ENCODE results near the gene PLK1.
A peak's percentile ranks its signal among the peaks of the same experiment; 100 is the strongest.

PLK1 gene

GRCh38 chr16:23666571-23667354, 11.9 kb upstream of the PLK1 start:
- no peaks in the 10 kb centered on the region for H3K27me3 Mint-ChIP-seq
- DNase-seq (ENCODE audit: low spot score in 2 of 2), result no peak
- H3K4me3 Mint-ChIP-seq, result no peak overlapping the region
- peaks cover 47% of the 10 kb centered on the region for H3K36me3 Mint-ChIP-seq (ENCODE audit: insufficient read depth)
- no peak for ATAC-seq (replicated peaks; ENCODE audit: extremely low read depth, poor library complexity, severe bottlenecking)
- no peak overlapping the region for H3K27ac Mint-ChIP-seq (ENCODE audit: low read depth)
- H3K4me1 Mint-ChIP-seq, result no peaks in the 10 kb centered on the region
- H3K9me3 Mint-ChIP-seq, result no peaks in the 10 kb centered on the region

GRCh38 chr16:23667355-23667659, 11.4 kb upstream of the PLK1 start:
- peaks cover 44% of the 10 kb centered on the region for H3K36me3 Mint-ChIP-seq (ENCODE audit: insufficient read depth)
- H3K4me1 Mint-ChIP-seq, result no peaks in the 10 kb centered on the region
- no peaks in the 10 kb centered on the region for H3K27me3 Mint-ChIP-seq
- ATAC-seq (replicated peaks; ENCODE audit: extremely low read depth, poor library complexity, severe bottlenecking) (no peak), DNase-seq (ENCODE audit: low spot score in 2 of 2) (no peak)
- H3K9me3 Mint-ChIP-seq, result no peaks in the 10 kb centered on the region
- H3K27ac Mint-ChIP-seq (ENCODE audit: low read depth), result no peak overlapping the region
- no peak overlapping the region for H3K4me3 Mint-ChIP-seq

GRCh38 chr16:23668225-23668624, 10.5 kb upstream of the PLK1 start:
- ATAC-seq (replicated peaks; ENCODE audit: extremely low read depth, poor library complexity, severe bottlenecking) (no peak), DNase-seq (ENCODE audit: low spot score in 2 of 2) (no peak)
- Mint-ChIP-seq H3K36me3 (ENCODE audit: insufficient read depth) (peaks cover 37% of the 10 kb centered on the region), H3K27me3 (no peaks in the 10 kb centered on the region), H3K9me3 (no peaks in the 10 kb centered on the region), H3K27ac (ENCODE audit: low read depth) (no peak overlapping the region), H3K4me3 (no peak overlapping the region), H3K4me1 (no peaks in the 10 kb centered on the region)

GRCh38 chr16:23668873-23669272, 9.8 kb upstream of the PLK1 start:
- ATAC-seq (replicated peaks; ENCODE audit: extremely low read depth, poor library complexity, severe bottlenecking) (no peak), DNase-seq (ENCODE audit: low spot score in 2 of 2) (no peak)
- Mint-ChIP-seq H3K4me1 (no peaks in the 10 kb centered on the region), H3K9me3 (no peaks in the 10 kb centered on the region), H3K36me3 (ENCODE audit: insufficient read depth) (peaks cover 35% of the 10 kb centered on the region), H3K4me3 (no peak overlapping the region), H3K27ac (ENCODE audit: low read depth) (no peak overlapping the region), H3K27me3 (no peaks in the 10 kb centered on the region)

GRCh38 chr16:23670137-23670776, 8.4 kb upstream of the PLK1 start:
- no peaks in the 10 kb centered on the region for H3K9me3 Mint-ChIP-seq
- DNase-seq (ENCODE audit: low spot score in 2 of 2) (no peak), ATAC-seq (replicated peaks; ENCODE audit: extremely low read depth, poor library complexity, severe bottlenecking) (no peak)
- H3K36me3 Mint-ChIP-seq (ENCODE audit: insufficient read depth), result peaks cover 27% of the 10 kb centered on the region
- no peaks in the 10 kb centered on the region for H3K4me1 Mint-ChIP-seq
- H3K27me3 Mint-ChIP-seq, result no peaks in the 10 kb centered on the region
- no peak overlapping the region for H3K27ac Mint-ChIP-seq (ENCODE audit: low read depth)
- no peak overlapping the region for H3K4me3 Mint-ChIP-seq

GRCh38 chr16:23673971-23674614, 4.6 kb upstream of the PLK1 start:
- Mint-ChIP-seq H3K27ac (ENCODE audit: low read depth) (no peak overlapping the region), H3K9me3 (no peaks in the 10 kb centered on the region), H3K4me1 (peaks cover 12% of the 10 kb centered on the region), H3K36me3 (ENCODE audit: insufficient read depth) (peaks cover 9% of the 10 kb centered on the region), H3K4me3 (no peak overlapping the region), H3K27me3 (peaks cover 1% of the 10 kb centered on the region)
- ATAC-seq (replicated peaks; ENCODE audit: extremely low read depth, poor library complexity, severe bottlenecking), result no peak
- no peak for DNase-seq (ENCODE audit: low spot score in 2 of 2)

- DNase-seq (ENCODE audit: low spot score in 2 of 2), result no peak
- no peak for ATAC-seq (replicated peaks; ENCODE audit: extremely low read depth, poor library complexity, severe bottlenecking)
- Mint-ChIP-seq H3K4me3 (no peak overlapping the region), H3K9me3 (no peaks in the 10 kb centered on the region), H3K27ac (ENCODE audit: low read depth) (no peak overlapping the region), H3K27me3 (peaks cover 11% of the 10 kb centered on the region), H3K36me3 (ENCODE audit: insufficient read depth) (peaks cover 8% of the 10 kb centered on the region), H3K4me1 (peaks cover 23% of the 10 kb centered on the region)
Observed at GRCh38 chr16:23676924-23677480, 1.7 kb upstream of the PLK1 start.

DNA sequence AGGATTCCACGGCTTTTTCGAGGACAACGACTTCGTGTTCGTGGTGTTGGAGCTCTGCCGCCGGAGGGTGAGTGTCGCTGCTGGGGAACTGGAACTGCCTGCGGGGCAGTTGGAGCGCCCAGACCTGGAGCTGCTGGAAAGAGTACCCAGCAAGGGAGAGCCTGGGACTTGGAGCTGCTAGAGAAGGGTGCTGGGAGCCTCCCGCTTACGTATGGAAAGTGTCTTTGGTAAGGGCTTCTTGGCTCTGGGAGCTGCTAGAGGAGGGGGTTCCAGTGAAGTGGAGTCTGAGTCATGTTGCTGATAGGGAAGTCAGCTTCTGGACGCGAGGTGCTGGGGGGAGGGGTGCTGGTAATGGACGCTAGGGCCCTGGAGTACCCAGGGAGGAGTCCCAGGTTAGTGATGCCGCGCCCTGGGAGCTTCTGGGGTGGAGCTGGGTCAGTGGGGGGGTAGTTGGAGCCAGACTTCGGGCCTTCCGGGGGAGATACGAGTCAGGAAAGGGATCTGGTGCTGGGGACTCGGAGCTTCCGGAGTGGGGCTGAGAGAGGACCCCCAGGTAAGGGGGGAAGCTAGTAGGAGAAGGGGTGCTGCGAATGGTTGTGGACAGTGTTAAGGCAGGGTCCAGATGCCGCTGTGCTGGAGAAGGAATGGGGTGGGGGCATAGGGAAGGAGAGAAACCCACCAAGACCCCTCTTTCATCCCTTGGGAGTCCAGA, 741 bp downstream of the PLK1 start:
- H3K4me3 Mint-ChIP-seq, result peak overlapping the region; percentile 85
- H3K27me3 Mint-ChIP-seq, result peaks cover 11% of the 10 kb centered on the region
- H3K9me3 Mint-ChIP-seq, result no peaks in the 10 kb centered on the region
- DNase-seq (ENCODE audit: low spot score in 2 of 2) (no peak), ATAC-seq (replicated peaks; ENCODE audit: extremely low read depth, poor library complexity, severe bottlenecking) (no peak)
- peaks cover 10% of the 10 kb centered on the region for H3K36me3 Mint-ChIP-seq (ENCODE audit: insufficient read depth)
- H3K27ac Mint-ChIP-seq (ENCODE audit: low read depth), result no peak overlapping the region
- H3K4me1 Mint-ChIP-seq, result peaks cover 23% of the 10 kb centered on the region

DNA sequence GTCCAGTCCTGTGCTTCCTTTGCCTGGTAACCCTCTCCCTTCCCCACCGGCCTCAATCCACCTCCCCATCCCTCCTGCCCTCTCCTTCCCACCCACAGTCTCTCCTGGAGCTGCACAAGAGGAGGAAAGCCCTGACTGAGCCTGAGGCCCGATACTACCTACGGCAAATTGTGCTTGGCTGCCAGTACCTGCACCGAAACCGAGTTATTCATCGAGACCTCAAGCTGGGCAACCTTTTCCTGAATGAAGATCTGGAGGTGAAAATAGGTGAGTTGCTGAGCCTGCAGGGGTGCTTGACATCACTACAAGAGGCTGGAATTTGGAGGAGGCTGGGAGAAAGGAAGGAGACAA, 1.3 kb downstream of the PLK1 start:
- H3K4me1 Mint-ChIP-seq, result peaks cover 23% of the 10 kb centered on the region
- no peaks in the 10 kb centered on the region for H3K9me3 Mint-ChIP-seq
- ATAC-seq (replicated peaks; ENCODE audit: extremely low read depth, poor library complexity, severe bottlenecking) (no peak), DNase-seq (ENCODE audit: low spot score in 2 of 2) (no peak)
- H3K27me3 Mint-ChIP-seq, result peaks cover 11% of the 10 kb centered on the region
- peaks cover 10% of the 10 kb centered on the region for H3K36me3 Mint-ChIP-seq (ENCODE audit: insufficient read depth)
- H3K4me3 Mint-ChIP-seq, result peak overlapping the region; percentile 85
- H3K27ac Mint-ChIP-seq (ENCODE audit: low read depth), result no peak overlapping the region

GRCh38 chr16:23682181-23682580, 3.5 kb downstream of the PLK1 start:
- peaks cover 23% of the 10 kb centered on the region for H3K4me1 Mint-ChIP-seq
- H3K4me3 Mint-ChIP-seq, result no peak overlapping the region
- no peak for ATAC-seq (replicated peaks; ENCODE audit: extremely low read depth, poor library complexity, severe bottlenecking)
- H3K27ac Mint-ChIP-seq (ENCODE audit: low read depth), result no peak overlapping the region
- H3K27me3 Mint-ChIP-seq, result peaks cover 11% of the 10 kb centered on the region
- H3K9me3 Mint-ChIP-seq, result no peaks in the 10 kb centered on the region
- no peak for DNase-seq (ENCODE audit: low spot score in 2 of 2)
- peaks cover 12% of the 10 kb centered on the region for H3K36me3 Mint-ChIP-seq (ENCODE audit: insufficient read depth)

- Mint-ChIP-seq H3K4me3 (no peak overlapping the region), H3K27me3 (peaks cover 11% of the 10 kb centered on the region), H3K9me3 (no peaks in the 10 kb centered on the region), H3K27ac (ENCODE audit: low read depth) (no peak overlapping the region), H3K4me1 (peaks cover 17% of the 10 kb centered on the region), H3K36me3 (ENCODE audit: insufficient read depth) (peaks cover 19% of the 10 kb centered on the region)
- ATAC-seq (replicated peaks; ENCODE audit: extremely low read depth, poor library complexity, severe bottlenecking), result no peak
- no peak for DNase-seq (ENCODE audit: low spot score in 2 of 2)
Observed at GRCh38 chr16:23683487-23683886, 4.8 kb downstream of the PLK1 start.

GRCh38 chr16:23687034-23687808, 8.5 kb downstream of the PLK1 start:
- no peak overlapping the region for H3K27ac Mint-ChIP-seq (ENCODE audit: low read depth)
- peaks cover 16% of the 10 kb centered on the region for H3K36me3 Mint-ChIP-seq (ENCODE audit: insufficient read depth)
- no peaks in the 10 kb centered on the region for H3K4me1 Mint-ChIP-seq

More at GRCh38 chr16:23687034-23687808, 8.5 kb downstream of the PLK1 start:
- no peak for ATAC-seq (replicated peaks; ENCODE audit: extremely low read depth, poor library complexity, severe bottlenecking)
- Mint-ChIP-seq H3K4me3 (no peak overlapping the region), H3K27me3 (no peaks in the 10 kb centered on the region), H3K9me3 (no peaks in the 10 kb centered on the region)
- DNase-seq (ENCODE audit: low spot score in 2 of 2), result no peak
